CD4-positive, alpha-beta T cell treated with Interleukin-6 at 100 ng/mL for 8 hours (primary cell): ENCODE results near the gene RTKN2.
"Not testable (repeated sequence)": the region's sequence is repeated elsewhere in the genome, so short reads cannot be mapped to it uniquely, and the experiment has no call there.

Experiments used
- DNase-seq: peaks from one replicate; pipeline ENCODE4 v3.0.0-alpha.2; 2020; ENCODE audit warnings: mixed read lengths, low spot score

RTKN2 gene

GRCh38 chr10:62259456-62259855 lies 9.2 kb downstream of the RTKN2 start:
- DNase-seq: no peak

GRCh38 chr10:62258926-62259325 lies 9.7 kb downstream of the RTKN2 start:
- DNase-seq: no peak

- DNase-seq: no peak
Observed at GRCh38 chr10:62253704-62254103, 14.9 kb downstream of the RTKN2 start.

DNA sequence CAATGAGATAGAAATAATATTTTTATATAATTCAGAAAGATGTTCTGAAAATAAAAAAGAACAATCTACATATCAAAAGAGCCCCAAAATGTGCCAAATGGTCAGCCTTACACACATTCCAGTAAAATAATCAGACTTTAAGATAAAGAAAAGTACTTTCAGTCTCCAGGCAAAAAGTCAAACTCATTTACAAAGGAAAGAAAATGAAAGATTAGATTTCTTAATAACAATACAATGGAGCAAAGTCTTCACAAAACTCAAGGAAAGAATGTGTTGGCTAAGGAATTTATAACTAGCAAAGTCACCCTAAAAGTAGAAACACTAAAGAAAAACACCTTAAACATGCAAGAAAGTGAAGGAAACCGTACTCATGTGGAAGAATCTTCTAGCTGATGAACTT lies 16.6 kb downstream of the RTKN2 start:
- no peak for DNase-seq

DNA sequence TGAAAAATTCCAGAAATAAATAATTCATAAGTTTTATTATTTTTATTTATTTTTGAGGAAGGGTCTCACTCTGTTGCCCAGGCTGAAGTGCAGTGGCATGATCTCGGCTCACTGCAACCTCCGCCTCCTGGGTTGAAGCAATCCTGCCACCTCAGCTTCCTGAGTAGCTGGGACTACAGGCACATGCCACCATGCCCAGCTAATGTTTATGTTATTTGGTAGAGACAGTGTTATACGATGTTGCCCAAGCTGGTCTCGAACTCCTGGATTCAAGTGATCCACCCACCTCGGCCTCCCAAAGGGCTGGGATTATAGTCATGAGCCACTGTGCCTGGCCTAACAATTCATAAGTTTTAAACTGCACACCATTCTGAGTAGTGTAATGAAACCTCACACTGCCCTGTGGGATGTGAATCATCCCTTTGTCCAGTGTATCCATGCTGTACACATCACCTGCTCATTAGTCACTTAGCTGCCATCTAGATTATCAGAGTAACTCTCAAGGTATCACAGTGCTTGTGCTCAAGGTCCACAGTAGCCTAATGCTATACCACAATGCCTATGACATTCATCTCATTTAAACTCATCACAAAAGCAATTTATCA lies 17.9 kb downstream of the RTKN2 start:
- no peak for DNase-seq

- no peak for DNase-seq
Observed at GRCh38 chr10:62249957-62250356, 18.7 kb downstream of the RTKN2 start.

- DNase-seq: no peak
Observed at GRCh38 chr10:62248465-62248864, 20.2 kb downstream of the RTKN2 start.

GRCh38 chr10:62244785-62245467 lies 23.7 kb downstream of the RTKN2 start:
- peak; percentile 77 for DNase-seq

- no peak for DNase-seq
Observed at GRCh38 chr10:62244088-62244487, 24.6 kb downstream of the RTKN2 start.

GRCh38 chr10:62243647-62243997 lies 25.0 kb downstream of the RTKN2 start:
- no peak for DNase-seq

DNA sequence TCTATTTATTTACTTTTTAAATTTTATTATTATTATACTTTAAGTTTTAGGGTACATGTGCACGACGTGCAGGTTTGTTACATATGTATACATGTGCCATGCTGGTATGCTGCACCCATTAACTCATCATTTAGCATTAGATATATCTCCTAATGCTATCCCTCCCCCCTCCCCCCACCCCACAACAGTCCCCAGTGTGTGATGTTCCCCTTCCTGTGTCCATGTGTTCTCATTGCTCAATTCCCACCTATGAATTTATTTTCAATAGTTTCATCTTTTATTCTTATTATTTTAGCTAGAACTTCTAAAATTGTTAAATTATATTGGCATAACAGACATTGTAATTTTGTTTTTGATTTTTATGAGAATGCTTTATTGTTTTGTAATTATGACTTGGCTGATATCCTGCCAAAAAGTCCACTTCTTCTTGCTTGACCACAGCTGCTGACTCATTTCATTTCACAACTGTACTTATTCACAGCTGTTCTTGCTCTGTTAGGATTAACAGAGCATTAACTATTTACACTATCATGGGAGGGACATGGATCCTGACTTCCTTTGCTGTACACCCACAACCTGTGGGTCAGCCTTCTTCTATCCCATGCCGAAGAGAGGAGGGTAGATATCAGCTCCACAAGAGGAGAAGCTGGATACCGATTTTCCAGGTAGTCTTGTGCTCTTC lies 25.5 kb downstream of the RTKN2 start:
- DNase-seq: not testable (repeated sequence)

DNA sequence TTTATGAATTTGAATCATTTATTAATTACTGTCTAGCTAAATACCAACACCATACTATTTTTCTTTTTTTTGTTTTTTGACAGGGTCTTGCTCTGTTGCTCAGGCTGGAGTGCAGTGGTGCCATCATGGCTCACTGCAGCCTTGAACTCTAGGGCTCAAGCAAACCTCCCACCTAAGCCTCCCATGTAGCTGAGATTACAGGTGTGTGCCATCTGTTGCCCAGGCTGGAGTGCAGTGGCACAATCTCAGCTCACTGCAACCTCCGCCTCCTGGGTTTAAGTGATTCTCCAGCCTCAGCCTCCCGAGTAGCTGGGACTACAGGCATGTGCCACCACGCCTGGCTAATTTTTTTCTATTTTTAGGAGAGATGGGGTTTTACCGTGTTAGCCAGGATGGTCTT lies 27.1 kb downstream of the RTKN2 start:
- DNase-seq: not testable (repeated sequence)

DNA sequence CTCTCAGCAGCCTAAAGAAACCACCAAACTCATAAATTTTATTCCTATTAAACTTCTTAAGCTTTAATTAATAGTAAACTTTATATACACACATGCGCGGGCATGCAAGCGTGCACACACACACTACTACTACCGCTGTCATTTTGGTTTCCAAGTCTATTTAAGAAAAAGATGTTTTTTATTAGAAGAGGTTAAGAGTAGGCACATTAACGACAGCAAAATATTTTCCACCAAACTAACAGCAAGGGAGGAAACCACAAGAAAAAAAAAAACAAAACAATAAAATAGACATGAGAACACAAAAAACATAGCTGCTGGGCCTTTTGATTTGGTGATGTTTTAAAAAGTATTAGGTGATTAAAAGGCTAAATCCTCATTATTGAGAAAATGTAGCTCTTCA lies 28.6 kb downstream of the RTKN2 start:
- peak; percentile 10 for DNase-seq

GRCh38 chr10:62238880-62239279 lies 29.8 kb downstream of the RTKN2 start:
- no peak for DNase-seq

DNA sequence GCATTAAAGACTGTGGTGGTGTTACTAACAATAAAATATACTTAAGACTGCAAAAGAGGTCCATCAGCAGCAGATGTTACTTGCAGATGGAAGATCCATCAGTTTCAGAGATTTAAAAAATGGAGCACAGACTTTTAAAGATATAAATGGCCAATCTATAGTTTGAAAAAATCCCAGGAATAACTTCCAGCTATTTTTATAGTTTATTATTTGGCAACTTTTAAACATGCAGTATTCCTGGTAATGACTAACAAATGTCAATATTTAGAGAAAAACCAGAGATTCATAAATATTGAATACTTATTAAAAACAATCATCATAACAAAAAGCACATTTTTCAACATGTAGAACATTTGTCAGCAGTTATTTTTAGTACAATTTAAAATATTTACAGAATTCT lies 30.7 kb downstream of the RTKN2 start:
- DNase-seq: no peak

- DNase-seq: no peak
Observed at GRCh38 chr10:62237506-62237905, 31.1 kb downstream of the RTKN2 start.

DNA sequence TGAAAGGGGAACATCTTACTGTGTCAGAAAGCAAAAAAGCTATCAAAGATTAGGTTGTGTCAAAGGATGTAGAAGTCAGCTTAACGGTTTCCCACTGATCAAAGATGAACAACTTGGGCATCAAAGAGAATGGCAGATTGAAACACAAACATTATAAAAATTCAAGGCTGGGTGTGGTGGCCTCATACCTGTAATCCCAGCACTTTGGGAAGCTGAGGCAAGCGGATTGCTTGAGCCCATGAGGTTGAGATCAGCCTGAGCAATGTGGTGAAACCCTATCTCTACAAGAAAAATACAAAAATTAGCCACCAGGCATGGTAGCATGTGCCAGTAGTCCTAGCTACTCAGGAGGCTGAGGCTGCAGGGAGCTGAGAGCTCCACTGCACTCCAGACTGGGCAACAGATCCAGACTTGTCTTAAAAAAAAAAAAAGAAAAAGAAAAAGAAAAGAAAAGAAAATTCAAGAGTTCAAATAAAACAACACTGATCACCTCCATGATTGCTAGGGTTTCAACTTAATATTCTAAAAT lies 34.5 kb downstream of the RTKN2 start:
- DNase-seq: no peak

DNA sequence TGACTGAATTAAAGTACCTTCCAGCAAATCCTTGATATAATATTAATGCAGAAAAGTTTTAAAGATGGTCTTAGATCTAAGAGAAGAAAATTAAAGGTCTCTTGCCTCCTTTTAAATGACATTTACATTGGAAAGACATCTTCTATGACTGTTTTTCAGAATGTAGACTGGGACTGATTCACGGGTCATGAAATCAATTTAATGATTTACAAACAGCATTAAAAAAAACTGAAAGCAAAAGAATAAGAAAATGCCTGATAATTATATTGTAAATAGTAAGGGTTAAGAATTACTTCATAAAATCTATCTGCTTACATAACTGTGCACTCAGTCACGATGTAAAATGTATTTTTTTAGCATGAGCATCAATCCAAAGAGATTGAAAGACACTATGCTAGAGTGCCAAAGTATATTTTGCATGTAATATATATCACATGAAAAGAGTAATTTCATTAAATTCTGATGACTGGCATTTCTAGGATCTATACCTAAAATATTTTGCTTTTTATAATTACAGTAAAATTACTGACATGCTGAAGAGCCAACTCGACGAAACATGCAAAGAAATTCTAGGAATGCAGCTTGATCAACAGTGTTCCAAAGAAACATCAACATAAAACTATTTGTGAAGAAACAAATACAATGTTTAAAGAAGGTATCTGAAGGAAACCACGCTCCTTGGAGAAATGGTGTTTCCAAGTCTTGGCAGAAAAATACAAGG lies 35.1 kb downstream of the RTKN2 start:
- DNase-seq: no peak

DNA sequence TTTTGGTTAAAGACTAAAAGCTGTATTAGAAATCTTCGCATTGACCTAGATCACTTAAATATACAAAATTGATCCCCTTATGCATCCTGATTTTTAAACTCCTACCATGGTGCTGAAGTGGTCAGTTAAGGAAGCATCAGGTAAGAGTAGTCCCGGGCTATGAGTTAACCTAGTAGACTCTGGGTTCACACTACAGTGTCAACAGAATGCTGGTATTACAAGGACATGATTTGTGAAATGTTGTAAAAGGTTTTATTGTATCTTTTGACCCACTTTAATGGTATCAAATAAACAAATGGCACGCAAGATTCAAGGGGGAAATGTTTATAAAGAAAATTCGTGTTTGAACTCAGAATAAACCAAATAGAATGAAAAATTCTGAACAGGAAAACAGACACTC lies 36.8 kb downstream of the RTKN2 start:
- no peak for DNase-seq

- no peak for DNase-seq
Observed at GRCh38 chr10:62231371-62231770, 37.3 kb downstream of the RTKN2 start.

DNA sequence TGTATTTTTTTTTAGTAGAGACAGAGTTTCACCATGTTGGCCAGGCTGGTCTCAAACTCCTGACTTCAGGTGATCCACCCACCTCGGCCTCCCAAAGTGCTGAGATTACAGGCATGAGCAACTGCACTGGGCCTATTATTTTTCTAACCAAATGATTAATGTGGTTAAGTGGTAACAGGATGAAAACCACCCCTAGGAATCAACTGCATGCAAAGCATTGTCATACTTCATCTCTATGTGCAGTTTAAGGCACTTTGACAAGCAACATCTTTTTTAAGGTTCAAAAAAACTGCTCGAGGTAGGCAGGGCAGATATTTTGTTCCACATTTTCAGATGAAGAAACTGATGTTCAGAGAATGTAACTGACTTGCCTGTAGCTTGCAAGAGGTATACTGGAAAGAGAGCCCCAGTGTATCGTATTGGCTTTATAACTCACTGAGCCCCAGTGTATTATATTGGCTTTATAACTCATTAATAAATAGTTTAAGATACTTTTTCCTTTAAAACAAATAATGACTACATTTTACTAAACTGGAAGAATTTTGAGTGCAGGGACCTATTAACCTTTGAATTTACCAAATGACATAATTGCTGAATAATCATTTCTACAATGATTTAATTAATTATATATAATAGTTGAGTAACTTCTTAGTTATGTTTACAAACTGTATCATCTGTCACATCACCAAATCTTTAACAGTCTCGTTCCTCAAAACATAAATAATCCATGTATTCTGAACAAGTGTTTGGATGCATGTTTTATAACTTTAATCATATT lies 38.1 kb downstream of the RTKN2 start:
- DNase-seq: peak; percentile 19

DNA sequence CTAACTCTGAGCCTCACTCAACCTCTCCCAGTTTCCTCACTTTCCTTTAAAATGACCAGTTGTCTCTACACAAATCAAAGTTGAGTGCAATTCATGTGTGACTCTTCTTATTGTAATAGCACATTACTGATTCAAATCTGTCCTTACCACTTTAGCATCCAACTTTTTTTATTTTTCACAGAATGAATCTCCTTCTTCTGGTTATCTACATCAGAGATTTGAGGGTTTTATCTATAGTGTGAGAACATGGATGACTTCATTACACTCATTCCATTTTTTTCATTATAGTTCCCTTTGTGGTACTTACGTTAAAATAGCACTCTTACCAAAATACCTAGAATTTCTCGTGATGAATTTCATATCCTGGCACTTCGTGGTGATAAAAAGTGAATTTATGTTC lies 43.3 kb downstream of the RTKN2 start:
- no peak for DNase-seq
